IPS-18a (cell line): ENCODE results near the gene NFATC2.

Experiments used
- H3K27ac ChIP-seq: one replicate; pipeline ENCODE4 v1.5.1; 2013; ENCODE audit warnings: low read length
- H3K27me3 ChIP-seq: one replicate; pipeline ENCODE4 v1.6.1; 2013; ENCODE audit warnings: mild to moderate bottlenecking, low read length; ENCODE audit not compliant: control insufficient read depth, insufficient read depth
- H3K36me3 ChIP-seq: one replicate; pipeline ENCODE4 v1.6.1; 2013; ENCODE audit warnings: low read depth, low read length; ENCODE audit not compliant: control insufficient read depth
- H3K4me1 ChIP-seq: one replicate; pipeline ENCODE4 v1.6.1; 2013; ENCODE audit warnings: low read depth, low read length; ENCODE audit not compliant: control insufficient read depth
- H3K4me3 ChIP-seq: one replicate; pipeline ENCODE4 v1.5.1; 2013; ENCODE audit warnings: low read length
- H3K9ac ChIP-seq: one replicate; pipeline ENCODE4 v1.6.1; 2013; ENCODE audit warnings: mild to moderate bottlenecking, low read length, moderate library complexity
- H3K9me3 ChIP-seq: one replicate; pipeline ENCODE4 v1.6.1; 2013; ENCODE audit warnings: low read depth, low read length; ENCODE audit not compliant: control insufficient read depth

NFATC2 gene

DNA sequence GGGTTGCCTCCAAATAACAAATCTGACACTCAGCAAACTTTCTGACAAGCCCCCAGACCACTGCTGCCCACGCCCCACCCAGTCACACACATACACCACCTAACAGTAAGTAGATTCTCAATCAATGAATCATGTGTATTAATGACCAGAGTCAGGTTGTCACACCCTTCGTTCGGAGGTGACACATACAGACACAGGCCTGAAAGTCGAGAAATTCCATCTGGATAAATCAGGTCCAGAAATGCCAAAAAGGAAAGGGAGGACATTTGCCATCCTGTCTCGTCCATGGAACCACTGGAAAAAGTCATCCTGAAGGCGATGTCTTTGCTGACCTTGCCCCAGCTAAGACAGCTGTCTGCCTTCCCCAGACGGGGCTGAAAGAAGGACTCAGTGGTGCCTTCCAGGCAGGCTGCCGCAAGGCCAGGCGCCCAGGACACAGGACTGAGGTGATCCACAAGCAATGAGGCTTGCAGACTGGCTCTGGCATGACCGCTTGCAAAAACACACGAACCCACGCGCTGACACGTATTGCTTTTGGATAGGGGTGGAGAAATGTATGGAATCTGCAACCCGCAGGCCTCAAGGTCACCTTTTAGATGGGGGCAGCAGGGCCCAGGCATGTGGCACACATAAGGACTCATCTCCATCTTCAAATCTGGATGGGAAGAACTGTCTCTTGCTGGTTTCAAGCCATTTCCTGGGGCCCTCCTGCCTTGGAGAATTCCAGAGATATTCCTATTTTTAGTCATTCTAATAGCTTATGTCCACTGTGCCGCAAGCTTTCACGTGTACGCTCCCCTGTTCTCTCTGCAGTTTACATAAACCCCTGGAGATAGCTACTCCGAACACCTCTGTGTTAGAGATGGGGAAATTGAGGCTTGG is 9.0 kb downstream of the NFATC2 start:
- Histone ChIP-seq H3K27ac (no peak overlapping the region), H3K4me3 (no peak overlapping the region), H3K9ac (no peak overlapping the region)

DNA sequence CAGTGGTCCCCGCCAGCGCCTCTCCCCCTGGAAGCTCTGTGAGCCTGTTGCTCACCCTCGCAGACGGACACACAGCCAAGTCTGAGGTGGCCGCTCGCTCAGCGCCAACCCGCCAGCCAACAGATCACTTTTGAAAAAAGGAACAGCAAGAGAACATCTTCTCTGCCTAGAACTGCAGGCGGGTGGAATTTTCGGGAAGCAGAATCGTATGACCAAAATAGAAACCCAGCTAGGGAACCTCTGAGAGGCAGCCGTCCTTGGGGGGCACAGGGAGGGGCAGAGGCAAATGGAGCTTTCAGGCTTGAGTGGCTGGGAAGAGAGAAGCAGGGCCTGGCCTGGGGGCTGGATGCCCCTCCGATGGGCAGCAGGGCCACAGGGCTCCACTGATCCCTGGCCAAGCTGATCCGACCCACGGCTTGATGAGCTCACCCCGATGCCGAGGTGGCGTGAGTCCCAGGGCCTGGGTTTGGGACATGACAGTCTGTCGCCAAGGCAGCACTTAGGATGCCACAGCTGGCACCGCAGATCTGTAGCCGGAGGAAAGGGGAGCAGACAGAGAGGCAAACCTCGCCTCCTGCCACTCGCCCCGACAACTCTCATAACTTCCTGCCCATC is 9.8 kb downstream of the NFATC2 start:
- Histone ChIP-seq H3K4me3 (no peak overlapping the region), H3K27ac (no peak overlapping the region), H3K27me3 (no peaks in the 10 kb centered on the region), H3K4me1 (no peaks in the 10 kb centered on the region), H3K36me3 (no peaks in the 10 kb centered on the region), H3K9ac (no peak overlapping the region), H3K9me3 (no peaks in the 10 kb centered on the region)

More for the DNA sequence above, 9.0 kb downstream of the NFATC2 start:
- H3K4me1 ChIP-seq = no peaks in the 10 kb centered on the region
- H3K27me3 ChIP-seq = no peaks in the 10 kb centered on the region
- no peaks in the 10 kb centered on the region for H3K9me3 ChIP-seq
- no peaks in the 10 kb centered on the region for H3K36me3 ChIP-seq

DNA sequence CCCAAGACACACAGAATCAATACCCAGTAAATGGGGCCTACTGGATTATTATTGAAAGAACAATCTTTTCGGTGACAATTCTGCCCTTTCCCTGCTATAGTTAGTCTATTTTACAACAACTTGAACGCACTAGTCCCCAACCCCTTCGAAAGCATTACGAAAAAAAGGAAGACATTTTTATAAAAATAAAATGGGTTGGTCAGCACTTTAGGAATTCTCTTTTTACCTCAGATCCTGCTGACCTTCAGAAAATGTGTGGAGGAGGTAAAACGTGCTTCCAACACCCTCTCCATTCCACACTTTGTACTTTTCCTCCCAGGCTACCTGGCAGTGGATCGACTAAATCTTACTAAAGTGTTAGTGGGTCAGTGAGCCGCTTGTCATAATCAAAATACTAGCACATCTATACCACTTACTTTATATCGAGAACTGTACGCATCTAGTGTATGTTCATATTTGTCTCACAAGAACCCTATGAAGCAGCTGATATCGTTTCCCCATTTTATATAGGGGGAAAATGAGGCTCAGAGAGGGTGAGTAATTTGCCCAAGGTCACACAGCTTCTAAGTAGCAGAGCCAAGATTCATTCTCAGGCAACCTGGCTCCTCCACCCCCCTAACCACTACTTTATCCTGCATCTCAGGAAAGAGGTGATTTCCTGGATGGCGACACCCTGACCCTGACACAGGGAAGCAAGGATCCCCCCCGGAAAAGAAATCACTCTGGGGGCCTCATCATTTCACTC is 10.6 kb downstream of the NFATC2 start:
- Histone ChIP-seq H3K27me3 (no peaks in the 10 kb centered on the region), H3K4me1 (no peaks in the 10 kb centered on the region), H3K27ac (no peak overlapping the region), H3K9me3 (no peaks in the 10 kb centered on the region), H3K36me3 (no peaks in the 10 kb centered on the region), H3K4me3 (no peak overlapping the region), H3K9ac (no peak overlapping the region)

DNA sequence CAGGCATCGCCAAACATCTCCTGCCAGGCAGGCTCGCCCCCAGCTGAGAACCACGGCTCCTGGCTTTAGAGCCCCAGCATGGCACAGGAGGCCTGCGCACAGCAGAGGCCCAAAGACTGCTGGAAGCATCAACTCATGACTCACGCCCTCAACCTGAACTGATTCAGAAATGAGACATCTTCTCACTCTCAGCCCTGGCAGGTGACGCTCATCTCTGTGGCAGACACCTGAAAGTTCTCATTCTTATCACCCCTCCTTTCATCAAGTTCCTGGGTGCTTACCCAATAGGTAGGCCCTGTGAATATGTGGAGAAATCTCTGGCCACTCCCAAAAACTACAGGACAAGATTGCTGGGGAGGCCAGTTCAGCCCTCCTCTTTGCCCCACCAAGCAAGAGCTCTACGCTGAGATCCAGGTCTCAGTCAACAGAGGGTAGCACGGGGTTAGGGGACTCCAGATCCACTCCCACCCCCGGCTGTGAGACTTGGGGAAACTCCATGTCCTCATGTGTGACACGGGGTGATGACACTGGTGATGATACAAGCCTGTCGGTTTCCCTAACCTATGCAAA is 11.3 kb downstream of the NFATC2 start:
- H3K4me3 ChIP-seq = no peak overlapping the region
- H3K27ac ChIP-seq = no peak overlapping the region
- no peaks in the 10 kb centered on the region for H3K36me3 ChIP-seq
- H3K27me3 ChIP-seq = no peaks in the 10 kb centered on the region
- H3K4me1 ChIP-seq = no peaks in the 10 kb centered on the region
- H3K9me3 ChIP-seq = no peaks in the 10 kb centered on the region
- H3K9ac ChIP-seq = no peak overlapping the region

DNA sequence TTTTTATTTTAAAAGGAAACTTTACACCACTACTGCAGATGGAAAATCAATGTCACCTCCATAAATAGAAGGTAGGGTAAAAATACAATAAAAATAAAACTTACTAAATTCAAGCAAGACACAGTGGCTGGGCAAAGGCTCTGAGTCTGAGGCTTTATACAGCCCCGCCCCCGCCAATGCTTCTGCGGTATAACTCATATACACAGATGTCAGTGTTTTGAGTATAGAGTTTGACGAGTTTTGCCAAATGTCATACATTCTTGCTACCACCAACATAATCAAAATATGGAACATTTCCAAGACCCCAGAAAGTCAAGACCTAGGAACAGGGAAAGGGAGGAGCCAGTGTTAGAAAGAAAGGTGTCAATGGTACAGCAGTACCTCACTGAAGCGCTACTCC is 12.8 kb downstream of the NFATC2 start:
- H3K27ac ChIP-seq = no peak overlapping the region
- no peaks in the 10 kb centered on the region for H3K9me3 ChIP-seq
- no peak overlapping the region for H3K4me3 ChIP-seq
- H3K4me1 ChIP-seq = no peaks in the 10 kb centered on the region
- H3K9ac ChIP-seq = no peak overlapping the region
- no peaks in the 10 kb centered on the region for H3K27me3 ChIP-seq
- no peaks in the 10 kb centered on the region for H3K36me3 ChIP-seq

DNA sequence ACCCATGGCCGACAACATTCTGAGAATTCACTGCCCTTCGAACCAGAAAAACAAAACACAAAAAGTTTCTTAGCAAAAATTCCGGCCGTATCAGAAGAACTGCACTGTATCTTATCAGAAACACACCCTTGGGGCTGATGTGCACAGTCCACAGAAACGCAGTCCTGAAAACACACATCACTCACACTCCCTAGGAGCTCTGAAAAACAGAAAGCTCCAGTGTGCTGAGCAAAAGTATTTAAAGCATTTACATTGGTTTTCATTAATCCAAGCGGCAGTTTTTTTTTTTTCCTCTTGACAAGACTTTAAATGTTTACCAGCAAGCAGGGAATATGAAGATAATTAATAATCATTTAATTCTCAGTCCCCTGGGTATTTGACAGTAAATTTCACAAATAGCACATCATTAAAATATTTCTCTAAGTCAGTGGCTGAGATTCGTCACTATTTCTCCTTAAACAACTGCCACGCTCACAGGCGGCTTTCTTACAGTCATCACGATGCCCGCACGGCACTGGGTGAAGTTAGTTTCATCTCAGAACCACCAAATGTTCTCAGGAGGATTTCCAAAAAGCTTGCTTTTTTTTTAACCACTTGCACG is 13.3 kb downstream of the NFATC2 start:
- H3K36me3 ChIP-seq = no peaks in the 10 kb centered on the region
- H3K4me3 ChIP-seq = no peak overlapping the region
- no peak overlapping the region for H3K9ac ChIP-seq
- no peaks in the 10 kb centered on the region for H3K4me1 ChIP-seq
- no peaks in the 10 kb centered on the region for H3K27me3 ChIP-seq
- no peaks in the 10 kb centered on the region for H3K9me3 ChIP-seq
- H3K27ac ChIP-seq = no peak overlapping the region

DNA sequence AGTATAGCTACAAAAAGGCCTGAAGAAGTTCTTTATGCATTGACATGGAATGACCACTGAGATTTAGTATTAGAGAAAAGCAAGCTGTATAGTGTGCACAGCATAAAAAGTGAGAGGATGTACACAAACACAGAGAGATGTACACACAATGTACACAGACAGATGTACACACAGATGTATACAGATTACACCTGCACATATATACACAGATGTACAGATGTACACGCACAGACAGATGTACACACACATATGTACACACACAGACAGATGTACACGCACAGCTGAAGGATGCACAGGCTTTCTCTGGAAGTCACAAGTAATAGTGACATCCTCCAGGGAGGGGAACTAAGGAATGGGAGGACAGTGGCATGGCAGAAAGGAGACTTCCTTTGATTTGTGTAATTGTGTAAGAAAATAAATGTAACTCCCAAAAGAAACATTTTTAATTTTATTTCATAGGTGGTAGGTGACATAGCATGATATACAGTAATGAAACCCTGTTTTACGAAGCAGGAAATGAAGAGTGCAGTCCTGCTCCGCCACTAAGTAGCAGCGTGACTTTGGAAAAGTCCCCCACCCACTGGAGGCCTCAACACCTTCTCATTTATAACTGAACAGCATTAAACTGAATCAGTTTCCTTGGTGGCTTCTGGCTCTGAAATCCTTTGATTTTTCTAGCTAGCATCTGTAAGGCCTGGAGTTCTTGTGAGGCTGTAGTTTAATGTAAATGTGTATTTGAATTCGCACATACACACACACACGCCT is 14.1 kb downstream of the NFATC2 start:
- no peak overlapping the region for H3K27ac ChIP-seq
- H3K27me3 ChIP-seq = no peaks in the 10 kb centered on the region
- H3K4me3 ChIP-seq = no peak overlapping the region
- no peak overlapping the region for H3K9ac ChIP-seq
- H3K4me1 ChIP-seq = no peaks in the 10 kb centered on the region
- no peaks in the 10 kb centered on the region for H3K9me3 ChIP-seq
- H3K36me3 ChIP-seq = no peaks in the 10 kb centered on the region

DNA sequence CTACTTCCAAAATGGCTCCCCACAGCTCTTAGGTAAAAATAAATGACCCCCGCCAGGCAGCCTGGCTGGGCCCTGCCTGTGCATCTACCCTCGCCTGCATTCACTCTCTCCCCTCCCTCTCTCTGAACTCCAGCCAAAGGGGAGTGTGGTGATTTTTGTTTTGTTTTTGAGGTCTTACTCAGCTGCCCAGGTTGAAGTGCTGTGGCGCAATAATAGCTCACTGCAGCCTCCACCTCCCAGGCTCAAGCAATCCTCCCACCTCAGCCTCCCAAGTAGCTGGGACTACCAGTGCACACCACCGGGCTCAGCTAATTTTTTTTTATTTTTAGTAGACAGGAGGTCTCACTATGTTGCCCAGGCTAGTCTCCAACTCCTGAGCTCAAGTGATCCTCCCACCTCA is 15.8 kb downstream of the NFATC2 start:
- no peaks in the 10 kb centered on the region for H3K36me3 ChIP-seq
- no peak overlapping the region for H3K9ac ChIP-seq
- no peaks in the 10 kb centered on the region for H3K9me3 ChIP-seq
- no peak overlapping the region for H3K4me3 ChIP-seq
- no peaks in the 10 kb centered on the region for H3K27me3 ChIP-seq
- H3K4me1 ChIP-seq = no peaks in the 10 kb centered on the region
- no peak overlapping the region for H3K27ac ChIP-seq

DNA sequence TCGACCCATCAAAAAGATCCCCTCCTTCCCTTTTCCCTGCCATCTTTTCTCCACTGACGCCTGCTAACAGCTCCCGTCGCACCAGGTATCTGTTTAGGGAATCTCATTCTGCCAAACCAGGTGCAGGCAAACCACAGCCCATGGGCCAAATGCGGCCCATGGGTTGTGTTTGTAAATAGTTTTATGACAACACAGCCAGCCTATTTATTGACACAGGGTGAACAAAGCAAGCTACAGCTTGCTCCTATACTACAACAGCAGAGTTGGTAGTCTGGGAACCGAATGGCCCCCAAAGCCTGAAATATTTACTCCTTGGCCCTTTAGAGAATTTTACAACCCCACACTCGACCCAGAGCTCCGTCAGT is 16.4 kb downstream of the NFATC2 start:
- H3K36me3 ChIP-seq = no peaks in the 10 kb centered on the region
- no peaks in the 10 kb centered on the region for H3K27me3 ChIP-seq
- no peak overlapping the region for H3K9ac ChIP-seq
- H3K9me3 ChIP-seq = no peaks in the 10 kb centered on the region
- H3K4me3 ChIP-seq = no peak overlapping the region
- no peak overlapping the region for H3K27ac ChIP-seq
- H3K4me1 ChIP-seq = no peaks in the 10 kb centered on the region

DNA sequence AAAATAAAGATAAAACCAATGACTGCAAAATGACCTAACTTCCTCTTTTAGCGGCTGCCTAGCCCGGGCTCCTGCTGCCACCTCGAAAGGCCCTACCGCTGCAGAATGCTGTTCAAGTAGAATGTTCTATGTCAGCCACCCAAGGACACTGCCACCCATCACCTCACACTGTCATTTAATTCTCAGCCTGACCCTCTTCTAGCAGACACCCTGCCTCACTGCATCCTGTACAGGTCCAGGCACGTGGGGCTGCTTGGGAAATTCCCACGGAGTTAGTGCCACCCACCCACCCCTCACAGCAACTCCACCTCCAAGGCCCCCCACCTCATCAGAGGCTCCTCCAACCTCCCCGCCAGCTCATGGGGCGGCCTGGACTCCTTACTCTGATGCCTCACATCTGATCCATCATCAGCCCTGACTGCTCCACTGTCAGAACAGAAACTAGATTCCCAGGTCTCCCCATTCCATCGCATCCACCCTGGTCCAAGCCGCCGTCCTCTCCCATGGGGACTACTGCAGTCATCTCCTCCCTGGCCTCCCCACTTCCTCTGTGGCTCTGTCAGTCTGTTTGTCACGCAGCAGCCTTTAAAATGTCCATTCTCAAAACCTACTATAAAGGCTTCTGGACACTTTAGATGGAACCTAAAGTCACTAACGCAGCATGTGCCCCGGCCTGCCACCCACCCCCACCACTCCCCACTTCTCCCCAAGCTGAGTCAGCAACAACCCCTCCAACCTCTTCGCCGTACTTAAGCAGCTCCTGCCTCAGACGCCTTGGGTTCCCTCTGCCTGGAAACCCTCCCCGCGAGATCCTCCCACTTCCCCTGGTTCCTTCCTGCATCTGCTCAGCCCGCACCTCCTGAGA is 17.0 kb downstream of the NFATC2 start:
- Histone ChIP-seq H3K4me1 (no peaks in the 10 kb centered on the region), H3K27me3 (no peaks in the 10 kb centered on the region), H3K9me3 (no peaks in the 10 kb centered on the region), H3K36me3 (no peaks in the 10 kb centered on the region), H3K4me3 (no peak overlapping the region), H3K27ac (no peak overlapping the region), H3K9ac (no peak overlapping the region)
